SU-DHL-6 (cell line): ENCODE measurements around the gene EPHB2.

Experiments used
- EZH2phosphoT487 ChIP-seq: fragments of 200-600 bp; sonication (generic), shearing (Covaris generic); conservative IDR thresholded peaks from 2 replicates; pipeline ENCODE4 v1.6.1; 2018; ENCODE audit warnings: mild to moderate bottlenecking, antibody characterized with exemption, low read length, moderate library complexity, mixed read lengths
- TF ChIP-seq, protein P1 (sequence below): fragments of 200-600 bp; sonication (generic); IDR thresholded peaks from one replicate; pipeline ENCODE4 v1.5.1; 2017; ENCODE audit warnings: antibody characterized with exemption, mild to moderate bottlenecking, low read length, moderate library complexity; ENCODE audit not compliant: insufficient read depth, poor library complexity, severe bottlenecking

DNA sequence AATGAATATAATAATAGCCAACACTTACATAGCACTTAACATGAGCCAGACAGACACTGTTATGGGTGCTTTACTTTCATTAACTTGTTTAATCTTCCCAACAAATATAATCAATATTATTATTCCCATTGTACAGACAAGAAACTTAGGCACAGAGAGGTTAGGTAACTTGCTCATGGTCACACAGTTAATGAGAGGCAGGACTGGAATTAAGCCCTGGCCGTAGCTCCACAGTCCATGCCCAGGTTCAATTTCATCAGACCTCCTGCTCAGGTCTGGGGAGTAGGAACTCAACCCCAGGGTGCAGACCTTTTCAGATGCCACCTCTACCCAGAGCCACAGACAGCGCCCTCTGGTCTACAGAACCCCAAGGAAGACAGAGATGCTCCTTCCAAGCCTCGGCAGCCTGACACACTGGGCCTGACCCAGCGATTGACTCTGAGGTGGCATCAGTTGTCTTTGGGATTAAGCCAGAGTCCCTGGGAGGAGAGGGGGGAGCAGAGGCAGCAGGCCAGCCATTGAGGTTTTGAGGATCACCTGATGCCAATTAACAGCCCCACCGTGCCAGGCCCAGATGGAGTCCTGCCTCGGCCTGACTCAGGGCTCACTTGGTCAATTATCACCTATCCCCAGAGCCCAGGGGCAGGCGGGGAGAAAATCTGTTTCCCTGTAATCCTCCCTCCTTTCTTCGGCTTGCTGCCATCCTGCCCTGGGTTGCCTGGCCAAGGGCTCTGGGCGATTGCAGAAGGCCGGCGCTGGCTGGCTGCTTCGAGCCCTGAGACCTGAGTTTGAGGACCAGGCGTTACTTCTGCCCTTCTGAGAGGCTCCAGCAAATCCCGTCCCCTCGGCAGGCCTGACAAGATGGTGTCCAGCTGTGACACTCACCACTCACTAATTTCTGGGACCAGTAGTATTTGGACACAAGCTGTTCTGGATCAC, 145.3 kb downstream of the EPHB2 start:
- TF ChIP-seq, protein P1, sequence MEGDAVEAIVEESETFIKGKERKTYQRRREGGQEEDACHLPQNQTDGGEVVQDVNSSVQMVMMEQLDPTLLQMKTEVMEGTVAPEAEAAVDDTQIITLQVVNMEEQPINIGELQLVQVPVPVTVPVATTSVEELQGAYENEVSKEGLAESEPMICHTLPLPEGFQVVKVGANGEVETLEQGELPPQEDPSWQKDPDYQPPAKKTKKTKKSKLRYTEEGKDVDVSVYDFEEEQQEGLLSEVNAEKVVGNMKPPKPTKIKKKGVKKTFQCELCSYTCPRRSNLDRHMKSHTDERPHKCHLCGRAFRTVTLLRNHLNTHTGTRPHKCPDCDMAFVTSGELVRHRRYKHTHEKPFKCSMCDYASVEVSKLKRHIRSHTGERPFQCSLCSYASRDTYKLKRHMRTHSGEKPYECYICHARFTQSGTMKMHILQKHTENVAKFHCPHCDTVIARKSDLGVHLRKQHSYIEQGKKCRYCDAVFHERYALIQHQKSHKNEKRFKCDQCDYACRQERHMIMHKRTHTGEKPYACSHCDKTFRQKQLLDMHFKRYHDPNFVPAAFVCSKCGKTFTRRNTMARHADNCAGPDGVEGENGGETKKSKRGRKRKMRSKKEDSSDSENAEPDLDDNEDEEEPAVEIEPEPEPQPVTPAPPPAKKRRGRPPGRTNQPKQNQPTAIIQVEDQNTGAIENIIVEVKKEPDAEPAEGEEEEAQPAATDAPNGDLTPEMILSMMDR, result no peak
- TF ChIP-seq EZH2phosphoT487, result no peak
